ENCODE data around the gene SDF2. TPM values are rescaled to one million over a fixed set of nuclear protein-coding genes. Genes with fewer than 3 reads are reported as not detected.

The SDF2 gene
- total RNA-seq, 1 donor from 2014 or later: 62.7 TPM

GRCh38 chr17:28688481-28688880 lies 26.8 kb upstream of the SDF2 start:
- no peak overlapping the region for H3K27ac ChIP-seq
- Mint-ChIP-seq H3K4me1 (no peaks in the 10 kb centered on the region), H3K4me3 (no peak overlapping the region), H3K36me3 (peaks cover 41% of the 10 kb centered on the region), H3K27ac (no peak overlapping the region), H3K27me3 (ENCODE audit: insufficient read depth, low read depth) (no peaks in the 10 kb centered on the region), H3K9me3 (no peaks in the 10 kb centered on the region)
- no peaks in the 10 kb centered on the region for H4K20me1 ChIP-seq (ENCODE audit: low read depth)
- no peaks in the 10 kb centered on the region for H3K9me3 ChIP-seq (ENCODE audit: low read depth)
- H3K4me3 ChIP-seq: no peak overlapping the region
- peaks cover 20% of the 10 kb centered on the region for H3K36me3 ChIP-seq
- H3K4me2 ChIP-seq: no peak overlapping the region
- no peaks in the 10 kb centered on the region for H3K4me1 ChIP-seq
- no peaks in the 10 kb centered on the region for H3F3A ChIP-seq (ENCODE audit: low read depth)
- no peak overlapping the region for H2AFZ ChIP-seq (replicated peaks)
- no peaks in the 10 kb centered on the region for H3K79me2 ChIP-seq (ENCODE audit: low read depth)
- TF ChIP-seq CTCF (IDR thresholded peaks at IDR 0.05) (no peak), EZH2 (IDR thresholded peaks at IDR 0.05) (no peak), EZH2phosphoT487 (IDR thresholded peaks at IDR 0.05) (no peak)
- no peaks in the 10 kb centered on the region for H3K27me3 ChIP-seq
- no peak overlapping the region for H3K9ac ChIP-seq
- DNase-seq (ENCODE audit: low spot score): no peak

- no peak overlapping the region for H3K9ac ChIP-seq
- H3K27ac ChIP-seq: no peak overlapping the region
- no peaks in the 10 kb centered on the region for H3K27me3 ChIP-seq
- no peaks in the 10 kb centered on the region for H3K79me2 ChIP-seq (ENCODE audit: low read depth)
- no peak overlapping the region for H3K4me2 ChIP-seq
- H4K20me1 ChIP-seq (ENCODE audit: low read depth): no peaks in the 10 kb centered on the region
- H3K36me3 ChIP-seq: peaks cover 20% of the 10 kb centered on the region
- H3F3A ChIP-seq (ENCODE audit: low read depth): no peaks in the 10 kb centered on the region
- H3K9me3 Mint-ChIP-seq: no peaks in the 10 kb centered on the region
- no peaks in the 10 kb centered on the region for H3K4me1 Mint-ChIP-seq
- H3K4me3 ChIP-seq: no peak overlapping the region
- H3K36me3 Mint-ChIP-seq: peaks cover 52% of the 10 kb centered on the region
- H3K4me1 ChIP-seq: no peaks in the 10 kb centered on the region
- no peak overlapping the region for H3K4me3 Mint-ChIP-seq
- no peak overlapping the region for H3K27ac Mint-ChIP-seq
- H2AFZ ChIP-seq (replicated peaks): no peak overlapping the region
- no peaks in the 10 kb centered on the region for H3K9me3 ChIP-seq (ENCODE audit: low read depth)
- H3K27me3 Mint-ChIP-seq (ENCODE audit: insufficient read depth, low read depth): peaks cover 2% of the 10 kb centered on the region
- TF ChIP-seq CTCF (IDR thresholded peaks at IDR 0.05) (no peak), EZH2 (IDR thresholded peaks at IDR 0.05) (no peak), EZH2phosphoT487 (IDR thresholded peaks at IDR 0.05) (no peak)
- no peak for DNase-seq (ENCODE audit: low spot score)
These were observed 24.6 kb upstream of the SDF2 start for GRCh38 chr17:28686296-28686695.

GRCh38 chr17:28685366-28685765 lies 23.7 kb upstream of the SDF2 start:
- no peak overlapping the region for H3K4me3 Mint-ChIP-seq
- no peaks in the 10 kb centered on the region for H3K9me3 Mint-ChIP-seq
- TF ChIP-seq CTCF (IDR thresholded peaks at IDR 0.05) (no peak), EZH2phosphoT487 (IDR thresholded peaks at IDR 0.05) (no peak), EZH2 (IDR thresholded peaks at IDR 0.05) (no peak)
- H3K9ac ChIP-seq: no peak overlapping the region
- H3K4me3 ChIP-seq: no peak overlapping the region
- H3K79me2 ChIP-seq (ENCODE audit: low read depth): no peaks in the 10 kb centered on the region
- H3K27ac ChIP-seq: no peak overlapping the region
- no peak overlapping the region for H3K4me2 ChIP-seq
- peaks cover 50% of the 10 kb centered on the region for H3K36me3 Mint-ChIP-seq
- H3K4me1 Mint-ChIP-seq: no peaks in the 10 kb centered on the region
- H3K27me3 Mint-ChIP-seq (ENCODE audit: insufficient read depth, low read depth): peaks cover 2% of the 10 kb centered on the region
- peaks cover 20% of the 10 kb centered on the region for H3K36me3 ChIP-seq
- H3K9me3 ChIP-seq (ENCODE audit: low read depth): no peaks in the 10 kb centered on the region
- no peaks in the 10 kb centered on the region for H4K20me1 ChIP-seq (ENCODE audit: low read depth)
- no peaks in the 10 kb centered on the region for H3F3A ChIP-seq (ENCODE audit: low read depth)
- no peak for DNase-seq (ENCODE audit: low spot score)
- no peak overlapping the region for H2AFZ ChIP-seq (replicated peaks)
- H3K27ac Mint-ChIP-seq: no peak overlapping the region
- no peaks in the 10 kb centered on the region for H3K27me3 ChIP-seq
- H3K4me1 ChIP-seq: no peaks in the 10 kb centered on the region
